Measurements from ENCODE around the gene FAM174A.

The FAM174A gene

DNA sequence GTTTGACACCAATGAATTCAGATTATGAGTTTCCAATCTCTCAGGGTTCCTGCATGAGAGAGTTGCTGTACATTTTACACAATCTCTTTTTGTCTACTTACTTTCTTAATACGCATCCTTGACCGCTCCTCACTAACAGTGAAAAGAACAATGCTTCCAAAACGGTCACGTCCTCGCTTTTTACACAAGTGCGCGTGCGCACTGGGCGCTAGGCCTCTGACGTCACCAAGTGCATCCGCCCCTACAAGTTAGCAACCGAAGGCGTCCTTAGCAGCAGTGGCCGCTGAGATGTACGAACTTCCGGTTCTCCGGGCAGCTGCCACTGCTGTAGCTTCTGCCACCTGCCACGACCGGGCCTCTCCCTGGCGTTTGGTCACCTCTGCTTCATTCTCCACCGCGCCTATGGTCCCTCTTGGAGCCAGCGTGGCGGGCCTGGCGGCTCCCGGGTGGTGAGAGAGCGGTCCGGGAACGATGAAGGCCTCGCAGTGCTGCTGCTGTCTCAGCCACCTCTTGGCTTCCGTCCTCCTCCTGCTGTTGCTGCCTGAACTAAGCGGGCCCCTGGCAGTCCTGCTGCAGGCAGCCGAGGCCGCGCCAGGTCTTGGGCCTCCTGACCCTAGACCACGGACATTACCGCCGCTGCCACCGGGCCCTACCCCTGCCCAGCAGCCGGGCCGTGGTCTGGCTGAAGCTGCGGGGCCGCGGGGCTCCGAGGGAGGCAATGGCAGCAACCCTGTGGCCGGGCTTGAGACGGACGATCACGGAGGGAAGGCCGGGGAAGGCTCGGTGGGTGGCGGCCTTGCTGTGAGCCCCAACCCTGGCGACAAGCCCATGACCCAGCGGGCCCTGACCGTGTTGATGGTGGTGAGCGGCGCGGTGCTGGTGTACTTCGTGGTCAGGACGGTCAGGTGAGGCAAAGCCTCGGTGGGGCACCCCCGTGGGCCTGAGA is at the start of gene FAM174A:
FAM174A (plus strand) TSS at position 315 of the 946 bp plus-strand sequence; CDS start at position 472, 157 bp downstream.
- Mint-ChIP-seq H3K27me3 (no peaks in the 10 kb centered on the region), H3K4me1 (ENCODE audit: low read depth) (peaks cover 33% of the 10 kb centered on the region), H3K36me3 (ENCODE audit: low read depth) (peaks cover 21% of the 10 kb centered on the region), H3K9me3 (peaks cover 15% of the 10 kb centered on the region), H3K4me3 (peak within 1 kb of the TSS; percentile 98), H3K27ac (peak within 1 kb of the TSS; percentile 94)
- DNase-seq: peak; percentile 95

DNA sequence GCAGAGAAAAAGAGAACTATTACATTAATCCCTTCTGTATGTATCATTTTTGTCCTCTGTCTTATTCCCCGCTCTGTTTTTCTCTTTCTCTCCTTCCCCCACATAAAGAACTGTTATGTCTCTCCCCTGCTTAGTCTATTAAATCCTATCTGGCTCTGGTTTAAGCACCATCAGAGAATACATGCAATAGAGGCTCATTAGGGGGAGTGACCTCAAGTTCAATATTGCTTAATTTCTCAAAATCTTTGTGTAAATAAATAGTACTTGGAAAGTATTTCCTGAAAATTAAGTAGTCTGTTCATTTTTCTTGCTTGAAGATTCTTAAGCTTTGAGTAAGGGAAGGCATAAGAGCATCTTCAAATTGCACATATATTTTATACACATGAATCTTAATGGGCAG is 41.2 kb upstream of the FAM174A start:
- Mint-ChIP-seq H3K36me3 (ENCODE audit: low read depth) (no peaks in the 10 kb centered on the region), H3K27me3 (no peaks in the 10 kb centered on the region), H3K4me3 (no peak overlapping the region), H3K4me1 (ENCODE audit: low read depth) (no peaks in the 10 kb centered on the region), H3K27ac (no peak overlapping the region), H3K9me3 (peaks cover 5% of the 10 kb centered on the region)
- DNase-seq: no peak

DNA sequence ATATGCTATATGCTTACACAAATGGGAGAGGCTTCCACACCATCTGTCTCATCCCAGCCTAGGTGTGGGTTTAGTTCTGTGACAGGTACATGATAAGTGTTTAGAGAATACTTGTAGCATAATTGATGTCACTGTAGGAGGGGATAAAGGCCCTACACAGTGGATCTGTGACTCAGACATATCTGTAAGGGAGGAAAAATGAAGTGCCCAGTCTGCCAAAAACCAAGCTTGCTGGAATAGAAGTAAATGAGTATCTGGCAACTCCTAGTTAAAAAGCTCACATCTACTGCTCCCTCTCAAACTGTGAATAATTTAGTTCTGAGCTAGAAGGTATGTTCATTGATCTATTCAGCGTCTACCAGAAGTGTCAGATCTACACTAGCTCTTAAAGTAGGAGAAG is 38.9 kb upstream of the FAM174A start:
- H3K27ac Mint-ChIP-seq: no peak overlapping the region
- DNase-seq: no peak
- H3K4me3 Mint-ChIP-seq: no peak overlapping the region
- H3K4me1 Mint-ChIP-seq (ENCODE audit: low read depth): no peaks in the 10 kb centered on the region
- no peaks in the 10 kb centered on the region for H3K9me3 Mint-ChIP-seq
- no peaks in the 10 kb centered on the region for H3K27me3 Mint-ChIP-seq
- no peaks in the 10 kb centered on the region for H3K36me3 Mint-ChIP-seq (ENCODE audit: low read depth)

DNA sequence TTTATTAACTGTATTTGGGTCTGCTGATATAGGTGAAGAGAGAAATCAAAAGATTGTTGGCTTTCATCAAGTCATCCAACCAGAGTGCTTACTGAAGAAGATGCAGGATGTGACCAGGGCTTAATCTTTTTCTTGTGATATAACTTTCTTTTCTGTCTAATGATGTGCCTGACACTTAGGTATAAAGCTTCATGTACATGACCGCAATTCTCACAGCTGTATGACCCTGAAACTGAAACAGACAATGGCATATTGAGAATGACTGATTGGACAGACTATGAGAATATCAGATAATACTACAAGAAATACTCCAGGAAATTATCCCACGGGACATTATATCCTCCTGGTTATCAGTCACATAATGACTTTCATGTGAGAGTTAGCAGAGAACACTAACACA is 32.5 kb upstream of the FAM174A start:
- H3K4me1 Mint-ChIP-seq (ENCODE audit: low read depth): no peaks in the 10 kb centered on the region
- H3K9me3 Mint-ChIP-seq: no peaks in the 10 kb centered on the region

DNA sequence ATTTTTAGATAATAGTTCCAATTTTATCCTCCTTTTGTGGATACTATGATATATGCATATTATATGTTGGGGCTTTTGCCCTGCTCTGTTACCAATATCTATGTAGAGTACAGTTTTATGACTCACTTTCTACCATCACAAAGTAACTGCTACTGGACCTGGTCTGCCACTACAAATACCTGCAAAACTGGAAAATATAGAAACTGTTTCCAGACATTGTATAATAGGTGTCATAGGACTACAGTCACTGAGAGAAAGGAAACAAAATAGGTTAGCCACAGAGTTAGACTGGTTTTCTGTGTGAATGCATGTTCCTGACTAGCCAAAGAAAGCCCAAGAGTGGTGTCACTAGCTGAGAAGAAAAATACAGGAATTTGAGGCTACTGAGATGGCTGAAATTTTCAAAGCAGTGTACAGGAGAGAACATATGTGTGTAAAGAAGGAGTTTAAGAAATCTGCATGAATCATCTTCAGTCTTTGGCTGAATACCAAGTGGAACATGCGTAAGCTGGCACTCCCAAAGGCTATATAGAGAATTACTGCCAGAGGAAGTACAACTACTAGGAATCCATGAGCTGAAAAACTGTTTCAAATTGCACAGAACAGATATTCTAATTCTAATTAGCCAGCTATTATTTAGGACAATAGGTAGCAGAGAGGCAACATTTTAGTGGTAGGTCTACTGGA is 29.0 kb upstream of the FAM174A start:
- DNase-seq: no peak
- Mint-ChIP-seq H3K4me1 (ENCODE audit: low read depth) (no peaks in the 10 kb centered on the region), H3K9me3 (no peaks in the 10 kb centered on the region), H3K27ac (no peak overlapping the region), H3K36me3 (ENCODE audit: low read depth) (no peaks in the 10 kb centered on the region), H3K4me3 (no peak overlapping the region), H3K27me3 (no peaks in the 10 kb centered on the region)

More for the DNA sequence above, 32.5 kb upstream of the FAM174A start:
- no peaks in the 10 kb centered on the region for H3K36me3 Mint-ChIP-seq (ENCODE audit: low read depth)
- H3K4me3 Mint-ChIP-seq: no peak overlapping the region
- no peaks in the 10 kb centered on the region for H3K27me3 Mint-ChIP-seq
- no peak overlapping the region for H3K27ac Mint-ChIP-seq
- DNase-seq: no peak

DNA sequence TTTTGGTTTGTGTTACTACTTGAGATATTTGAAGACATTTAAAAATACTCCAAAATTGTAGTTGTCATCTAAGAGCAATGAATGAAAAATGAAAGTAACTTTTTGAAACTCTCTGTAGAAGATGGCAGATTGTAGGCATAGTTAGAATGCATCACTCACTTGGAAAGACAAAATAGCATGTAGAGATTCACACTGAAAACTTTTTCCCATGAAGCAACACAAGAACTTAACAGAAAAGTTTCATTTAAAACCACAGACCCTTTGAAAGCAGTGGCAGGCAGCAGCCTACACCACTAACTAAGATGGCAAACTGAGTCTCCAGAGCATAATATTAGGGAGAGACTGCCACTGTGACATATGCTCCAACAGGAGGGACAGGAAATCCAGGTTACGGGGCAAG is 18.9 kb upstream of the FAM174A start:
- Mint-ChIP-seq H3K36me3 (ENCODE audit: low read depth) (no peaks in the 10 kb centered on the region), H3K9me3 (peaks cover 16% of the 10 kb centered on the region), H3K4me3 (no peak overlapping the region), H3K27ac (no peak overlapping the region), H3K4me1 (ENCODE audit: low read depth) (peaks cover 3% of the 10 kb centered on the region), H3K27me3 (peaks cover 7% of the 10 kb centered on the region)
- DNase-seq: no peak

DNA sequence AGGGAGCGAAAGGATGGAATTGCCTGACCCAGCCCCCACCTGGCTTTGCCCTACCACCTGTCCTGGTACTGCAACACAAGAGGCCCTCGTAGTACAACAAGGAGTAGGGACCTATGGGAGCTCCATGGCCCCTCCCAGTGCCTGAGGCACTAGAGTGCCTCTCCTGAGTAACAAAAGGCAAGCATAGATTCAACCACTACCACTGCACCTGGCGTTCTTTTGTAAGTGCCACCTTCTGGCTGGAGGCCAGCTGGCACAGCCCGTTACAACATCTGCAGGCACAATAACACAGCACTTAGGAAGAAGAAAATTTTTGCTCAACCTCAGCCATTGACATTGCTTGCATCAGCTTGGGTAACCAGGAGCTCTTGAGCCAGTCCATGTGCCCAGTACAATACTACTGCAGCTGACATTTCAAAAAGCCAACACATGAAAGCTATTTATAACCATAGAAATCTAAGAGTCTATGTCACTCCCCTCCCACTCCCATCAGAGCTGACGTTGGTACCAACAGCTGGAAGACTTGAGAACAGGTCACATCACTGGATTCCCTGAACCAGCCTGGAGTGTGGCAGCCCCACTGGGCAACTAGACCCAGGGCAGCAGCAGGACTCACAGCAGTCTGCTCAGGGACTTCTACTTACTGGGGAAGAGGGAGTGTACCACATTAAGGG is 17.7 kb upstream of the FAM174A start:
- H3K4me1 Mint-ChIP-seq (ENCODE audit: low read depth): peaks cover 3% of the 10 kb centered on the region
- no peak overlapping the region for H3K27ac Mint-ChIP-seq
- no peak overlapping the region for H3K4me3 Mint-ChIP-seq
- H3K36me3 Mint-ChIP-seq (ENCODE audit: low read depth): no peaks in the 10 kb centered on the region
- peaks cover 20% of the 10 kb centered on the region for H3K9me3 Mint-ChIP-seq
- DNase-seq: no peak
- peaks cover 15% of the 10 kb centered on the region for H3K27me3 Mint-ChIP-seq

DNA sequence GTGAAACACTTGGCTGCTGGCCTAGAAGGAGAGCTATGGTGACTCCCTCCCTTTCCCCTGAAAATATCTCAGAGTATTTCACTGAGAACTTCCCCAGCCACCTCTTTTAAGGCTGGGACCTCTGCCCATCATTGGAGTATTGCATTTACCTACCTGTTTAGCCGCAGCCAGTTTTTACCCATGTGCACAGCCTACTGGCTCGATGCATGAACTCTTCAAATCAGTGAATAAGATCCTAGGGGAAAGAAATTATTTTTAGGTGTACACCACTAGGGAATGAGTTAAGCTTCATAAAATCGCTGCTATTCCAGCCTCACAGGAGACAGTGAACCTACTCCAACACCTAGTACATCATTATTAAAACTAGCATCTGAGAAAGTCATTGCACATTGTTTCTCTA is 16.8 kb upstream of the FAM174A start:
- peaks cover 19% of the 10 kb centered on the region for H3K27me3 Mint-ChIP-seq
- H3K4me1 Mint-ChIP-seq (ENCODE audit: low read depth): peaks cover 3% of the 10 kb centered on the region
- DNase-seq: no peak
- no peaks in the 10 kb centered on the region for H3K36me3 Mint-ChIP-seq (ENCODE audit: low read depth)
- H3K27ac Mint-ChIP-seq: no peak overlapping the region
- H3K9me3 Mint-ChIP-seq: peaks cover 20% of the 10 kb centered on the region
- H3K4me3 Mint-ChIP-seq: no peak overlapping the region

DNA sequence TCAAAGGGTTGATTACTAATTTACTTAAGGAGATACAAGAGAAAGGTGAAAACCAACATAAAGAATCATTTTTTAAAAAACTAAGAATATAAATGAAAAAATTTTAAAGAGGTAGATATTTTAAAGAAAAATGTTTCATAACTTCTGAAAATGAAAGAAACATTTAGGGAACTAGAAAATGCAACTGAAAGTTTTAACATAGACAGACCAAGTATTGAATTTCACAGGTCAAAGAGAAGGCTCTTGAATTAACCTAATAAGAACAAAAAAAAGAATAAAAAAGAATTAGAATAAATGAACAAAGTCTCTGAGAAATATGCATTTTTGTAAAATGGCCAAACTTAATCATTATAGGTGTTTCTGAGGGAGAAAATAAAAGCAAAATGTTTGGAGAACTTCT is 16.1 kb upstream of the FAM174A start:
- Mint-ChIP-seq H3K27ac (no peak overlapping the region), H3K4me3 (no peak overlapping the region), H3K27me3 (peaks cover 19% of the 10 kb centered on the region), H3K9me3 (peaks cover 20% of the 10 kb centered on the region), H3K4me1 (ENCODE audit: low read depth) (peaks cover 3% of the 10 kb centered on the region), H3K36me3 (ENCODE audit: low read depth) (no peaks in the 10 kb centered on the region)
- DNase-seq: no peak

DNA sequence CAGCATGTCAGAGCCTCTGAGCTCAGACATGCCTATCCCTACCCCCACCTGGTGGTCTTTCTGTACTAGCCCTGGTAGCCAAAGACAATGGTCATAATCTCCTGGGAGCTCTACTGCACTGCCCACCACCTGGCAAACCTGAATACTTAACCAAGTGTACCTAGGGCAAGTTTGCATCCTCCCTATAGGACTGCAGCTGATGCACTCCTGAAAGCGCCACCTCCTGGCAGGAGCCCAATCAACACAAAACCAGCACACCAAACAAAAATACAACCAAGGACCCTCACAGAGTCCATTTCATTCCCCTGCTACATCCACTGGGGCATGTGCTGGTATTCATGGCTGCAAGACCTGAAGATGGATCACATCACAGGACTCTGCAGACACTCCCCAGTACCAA is 14.8 kb upstream of the FAM174A start:
- peaks cover 20% of the 10 kb centered on the region for H3K9me3 Mint-ChIP-seq
- H3K27me3 Mint-ChIP-seq: peaks cover 28% of the 10 kb centered on the region

DNA sequence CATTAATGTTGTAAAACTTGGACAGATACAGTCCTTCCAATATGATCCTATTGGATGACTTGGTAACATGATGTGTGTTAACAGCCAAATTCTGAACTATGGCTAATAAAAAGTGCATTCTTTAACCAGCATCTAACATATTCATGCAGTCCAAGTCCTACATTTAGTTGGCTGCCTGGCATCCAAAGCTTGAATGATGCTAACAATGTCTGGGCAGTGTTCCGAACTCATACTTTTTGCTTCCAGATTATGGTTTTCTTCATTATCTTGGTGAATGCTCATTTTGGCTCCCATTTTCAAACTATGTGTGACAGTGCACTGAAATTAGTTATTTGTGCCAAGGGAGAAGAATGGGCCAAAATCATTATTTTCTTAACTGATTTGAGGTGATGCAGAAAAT is 2.8 kb downstream of the FAM174A start:
- no peak for DNase-seq
- H3K4me1 Mint-ChIP-seq (ENCODE audit: low read depth): peaks cover 45% of the 10 kb centered on the region
- H3K36me3 Mint-ChIP-seq (ENCODE audit: low read depth): peaks cover 7% of the 10 kb centered on the region
- no peak overlapping the region for H3K4me3 Mint-ChIP-seq
- no peaks in the 10 kb centered on the region for H3K9me3 Mint-ChIP-seq
- no peaks in the 10 kb centered on the region for H3K27me3 Mint-ChIP-seq
- no peak overlapping the region for H3K27ac Mint-ChIP-seq

More for the DNA sequence above, 14.8 kb upstream of the FAM174A start:
- Mint-ChIP-seq H3K4me3 (no peak overlapping the region), H3K27ac (no peak overlapping the region), H3K36me3 (ENCODE audit: low read depth) (no peaks in the 10 kb centered on the region), H3K4me1 (ENCODE audit: low read depth) (peaks cover 3% of the 10 kb centered on the region)
- no peak for DNase-seq

DNA sequence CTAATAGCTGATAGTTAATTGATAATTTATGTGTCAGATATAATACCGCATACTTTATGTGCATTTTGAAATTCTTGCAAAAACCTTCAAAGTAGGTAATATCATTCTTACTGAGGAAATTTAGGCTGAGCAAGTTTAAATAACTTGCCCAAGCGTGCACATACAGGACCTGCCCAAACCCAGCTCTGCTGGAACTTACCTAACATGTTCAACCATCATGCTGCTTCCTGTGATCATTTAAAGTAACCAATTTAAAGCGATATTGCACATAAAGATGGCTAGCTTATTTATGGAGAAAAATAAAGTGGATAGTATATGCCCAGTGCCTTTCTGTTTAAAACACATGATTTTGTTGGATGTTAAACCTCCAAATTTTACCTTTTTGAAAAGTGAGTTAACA is 4.3 kb downstream of the FAM174A start:
- Mint-ChIP-seq H3K27ac (no peak overlapping the region), H3K36me3 (ENCODE audit: low read depth) (peaks cover 7% of the 10 kb centered on the region), H3K4me3 (no peak overlapping the region), H3K9me3 (no peaks in the 10 kb centered on the region), H3K4me1 (ENCODE audit: low read depth) (peaks cover 41% of the 10 kb centered on the region), H3K27me3 (no peaks in the 10 kb centered on the region)
- DNase-seq: no peak

DNA sequence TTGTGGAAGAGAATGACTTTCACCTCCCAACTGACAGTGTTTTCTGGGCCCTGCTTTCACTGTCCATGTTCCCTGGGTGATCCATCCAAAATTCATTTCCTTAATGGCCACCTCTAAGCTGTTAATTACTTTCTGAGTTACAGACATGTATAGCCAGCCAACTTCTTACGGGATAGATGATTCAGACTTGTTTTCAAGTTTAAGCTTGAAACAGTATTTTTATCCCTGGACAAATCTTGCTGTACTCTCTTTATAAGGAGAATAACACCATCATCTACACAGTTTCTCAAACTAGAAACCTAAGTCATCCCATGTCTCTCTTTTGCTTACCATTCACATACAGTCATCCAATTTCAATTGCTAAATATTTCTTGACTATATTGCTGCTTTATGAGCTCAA is 6.9 kb downstream of the FAM174A start:
- H3K27me3 Mint-ChIP-seq: no peaks in the 10 kb centered on the region
- no peak overlapping the region for H3K27ac Mint-ChIP-seq
- peaks cover 25% of the 10 kb centered on the region for H3K4me1 Mint-ChIP-seq (ENCODE audit: low read depth)
- DNase-seq: no peak
- no peaks in the 10 kb centered on the region for H3K9me3 Mint-ChIP-seq
- H3K36me3 Mint-ChIP-seq (ENCODE audit: low read depth): no peaks in the 10 kb centered on the region
- no peak overlapping the region for H3K4me3 Mint-ChIP-seq

DNA sequence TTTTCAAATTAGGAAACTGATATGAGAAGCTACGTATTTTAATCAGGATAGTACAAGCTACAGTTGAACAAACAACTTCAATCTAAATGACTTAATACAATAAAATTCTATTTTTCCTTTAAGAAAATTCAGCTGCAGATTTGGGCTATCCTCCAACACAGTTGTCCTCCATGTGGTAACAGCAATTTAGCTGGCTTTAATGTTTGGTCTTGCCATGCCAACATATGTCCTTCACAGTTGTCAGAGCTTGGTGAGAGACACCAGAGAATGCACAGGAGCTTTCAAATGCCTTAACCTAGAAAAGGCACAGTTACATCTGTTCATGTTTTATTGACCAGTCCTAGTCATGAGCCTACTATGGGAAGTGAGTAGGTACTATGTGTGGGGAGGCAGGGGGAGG is 10.8 kb downstream of the FAM174A start:
- Mint-ChIP-seq H3K4me3 (no peak overlapping the region), H3K9me3 (no peaks in the 10 kb centered on the region), H3K27ac (no peak overlapping the region), H3K27me3 (no peaks in the 10 kb centered on the region), H3K36me3 (ENCODE audit: low read depth) (no peaks in the 10 kb centered on the region), H3K4me1 (ENCODE audit: low read depth) (peaks cover 20% of the 10 kb centered on the region)
- no peak for DNase-seq

Measured in activated T-cell treated with anti-CD3 and anti-CD28 coated beads, Interleukin-2, amount 50 U/mL, for 24 hours (primary cell).